Thymus (tissue), 2 donors: ENCODE results near the gene SRPX. TPM values are rescaled to one million over a fixed set of nuclear protein-coding genes. Genes with fewer than 3 reads are reported as not detected.

ENCODE experiments used
- polyA plus RNA-seq: library from polyadenylated mRNA; stranded (reverse); fragments of 200-250 nt; gene quantifications from one replicate; pipeline ENCODE4 v1.2.3, GENCODE V29; 2013
- total RNA-seq: library from RNA; stranded (reverse); fragments of 120-200 nt; gene quantifications from one replicate; pipeline ENCODE4 v1.2.4, GENCODE V29; 2013
- donor health status: healthy.

The SRPX gene
- total and polyA plus RNA-seq, 2 donors, result 11.1 to 108 TPM

Other genes starting within 250 kb of the SRPX start
- gene SYTL5, start 214.3 kb downstream of the SRPX start, total RNA-seq, result 0.14 TPM
- 0.66 TPM for gene SYTL5, start 214.3 kb downstream of the SRPX start, polyA plus RNA-seq
- gene RPGR, start 106.6 kb upstream of the SRPX start, total RNA-seq, result 6.9 TPM
- 35.2 TPM for gene RPGR, start 106.6 kb upstream of the SRPX start, polyA plus RNA-seq
- gene OTC, start 131.7 kb upstream of the SRPX start, total RNA-seq, result 0.05 TPM
- gene OTC, start 131.7 kb upstream of the SRPX start, polyA plus RNA-seq, result 0.11 TPM